WERI-Rb-1 (cell line): ENCODE data around the gene C4orf33.

Experiments
- DNase-seq: peaks from one replicate; pipeline ENCODE4 v3.0.0-alpha.2; 2020
- H3K27ac ChIP-seq: fragments of 250-450 bp; sonication (Bioruptor Pico); 2 replicates; pipeline ENCODE4 v1.5.1; 2020; ENCODE audit warnings: mild to moderate bottlenecking, moderate library complexity
- H3K27me3 ChIP-seq: fragments of 250-450 bp; sonication (Bioruptor Pico); 2 replicates; pipeline ENCODE4 v1.5.1; 2021; ENCODE audit warnings: mild to moderate bottlenecking, low read depth, moderate library complexity; ENCODE audit not compliant: insufficient read depth, severe bottlenecking
- H3K36me3 ChIP-seq: fragments of 250-450 bp; sonication (Bioruptor Pico); 2 replicates; pipeline ENCODE4 v1.5.1; 2020; ENCODE audit warnings: mild to moderate bottlenecking, moderate library complexity
- H3K4me3 ChIP-seq: 2 replicates; pipeline ENCODE4 v1.5.1; 2011; ENCODE audit warnings: low read depth, mild to moderate bottlenecking, control low read depth, low read length
- H3K9me3 ChIP-seq: fragments of 250-450 bp; sonication (Bioruptor Pico); 2 replicates; pipeline ENCODE4 v1.5.1; 2021; ENCODE audit warnings: mild to moderate bottlenecking, moderate library complexity; ENCODE audit not compliant: severe bottlenecking
- TF ChIP-seq, protein P1 (sequence below): IDR thresholded peaks from 2 replicates; pipeline ENCODE4 v1.5.1; 2011; ENCODE audit warnings: low read depth, mild to moderate bottlenecking, control low read depth, inconsistent platforms, low read length

Gene C4orf33

DNA sequence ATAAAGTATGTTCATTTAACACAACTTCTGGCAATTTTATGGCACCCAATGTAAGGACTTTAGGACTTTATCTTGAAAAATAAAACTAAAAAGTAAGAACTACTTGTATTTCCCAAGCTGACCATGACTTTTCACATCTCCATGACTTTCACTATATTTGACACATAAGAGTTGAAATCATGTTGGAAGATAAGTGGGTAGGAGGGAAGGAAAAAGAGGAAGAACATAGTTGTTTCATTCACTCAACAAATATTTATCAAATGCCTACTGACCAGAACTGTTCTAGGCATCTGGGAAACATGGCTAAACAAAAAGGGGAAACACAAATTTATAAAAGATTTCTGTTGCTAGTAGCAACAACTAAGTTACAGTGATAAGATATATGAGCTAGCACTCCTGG lies 18.6 kb upstream of the C4orf33 start:
- H3K36me3 ChIP-seq: peaks cover 61% of the 10 kb centered on the region
- peaks cover 7% of the 10 kb centered on the region for H3K9me3 ChIP-seq
- TF ChIP-seq, protein P1, sequence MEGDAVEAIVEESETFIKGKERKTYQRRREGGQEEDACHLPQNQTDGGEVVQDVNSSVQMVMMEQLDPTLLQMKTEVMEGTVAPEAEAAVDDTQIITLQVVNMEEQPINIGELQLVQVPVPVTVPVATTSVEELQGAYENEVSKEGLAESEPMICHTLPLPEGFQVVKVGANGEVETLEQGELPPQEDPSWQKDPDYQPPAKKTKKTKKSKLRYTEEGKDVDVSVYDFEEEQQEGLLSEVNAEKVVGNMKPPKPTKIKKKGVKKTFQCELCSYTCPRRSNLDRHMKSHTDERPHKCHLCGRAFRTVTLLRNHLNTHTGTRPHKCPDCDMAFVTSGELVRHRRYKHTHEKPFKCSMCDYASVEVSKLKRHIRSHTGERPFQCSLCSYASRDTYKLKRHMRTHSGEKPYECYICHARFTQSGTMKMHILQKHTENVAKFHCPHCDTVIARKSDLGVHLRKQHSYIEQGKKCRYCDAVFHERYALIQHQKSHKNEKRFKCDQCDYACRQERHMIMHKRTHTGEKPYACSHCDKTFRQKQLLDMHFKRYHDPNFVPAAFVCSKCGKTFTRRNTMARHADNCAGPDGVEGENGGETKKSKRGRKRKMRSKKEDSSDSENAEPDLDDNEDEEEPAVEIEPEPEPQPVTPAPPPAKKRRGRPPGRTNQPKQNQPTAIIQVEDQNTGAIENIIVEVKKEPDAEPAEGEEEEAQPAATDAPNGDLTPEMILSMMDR: no peak
- no peak for DNase-seq
- H3K27ac ChIP-seq: no peak overlapping the region
- no peaks in the 10 kb centered on the region for H3K27me3 ChIP-seq
- no peak overlapping the region for H3K4me3 ChIP-seq

DNA sequence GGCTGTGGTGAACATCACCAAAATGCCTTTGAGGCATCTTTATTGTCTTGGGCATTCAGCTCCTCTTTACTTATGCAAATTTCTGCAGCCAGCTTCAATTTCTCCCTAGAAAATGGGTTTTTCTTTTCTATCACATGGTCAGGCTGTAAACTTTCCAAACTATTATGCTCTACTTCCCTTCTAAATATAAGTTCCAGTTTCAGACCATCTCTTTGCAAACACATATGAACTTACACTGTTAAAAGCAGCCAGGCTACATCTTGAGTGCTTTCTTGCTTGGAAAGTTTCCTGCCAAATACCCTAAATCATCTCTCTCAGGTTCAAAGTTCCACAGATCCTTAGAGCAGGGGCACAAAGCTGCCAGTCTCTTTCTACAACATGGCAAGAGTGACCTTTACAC lies 15.8 kb upstream of the C4orf33 start:
- Histone ChIP-seq H3K36me3 (peaks cover 42% of the 10 kb centered on the region), H3K27ac (no peak overlapping the region), H3K4me3 (no peak overlapping the region), H3K27me3 (no peaks in the 10 kb centered on the region), H3K9me3 (peaks cover 2% of the 10 kb centered on the region)
- no peak for DNase-seq
- TF ChIP-seq, protein P1: no peak

DNA sequence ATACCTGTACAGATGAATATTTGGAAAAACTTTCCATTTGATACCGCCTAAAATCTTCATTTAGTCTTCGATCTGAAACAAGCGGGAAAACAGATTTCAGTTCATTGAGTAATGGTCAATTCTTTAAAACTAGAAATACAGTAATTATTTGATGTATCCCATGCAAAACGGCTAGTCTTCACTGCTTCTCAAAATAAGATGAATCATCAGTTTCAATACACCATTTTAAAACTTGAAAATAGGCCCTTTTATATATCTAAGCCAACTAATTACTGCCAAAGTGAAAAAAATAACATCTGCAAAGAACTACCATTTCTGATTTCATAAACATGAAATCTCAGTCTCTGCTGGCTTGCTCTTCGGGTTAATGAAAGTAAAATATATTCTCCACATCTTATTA lies 13.7 kb upstream of the C4orf33 start:
- peaks cover 7% of the 10 kb centered on the region for H3K9me3 ChIP-seq
- no peak overlapping the region for H3K27ac ChIP-seq
- no peaks in the 10 kb centered on the region for H3K27me3 ChIP-seq
- H3K36me3 ChIP-seq: peaks cover 46% of the 10 kb centered on the region
- H3K4me3 ChIP-seq: no peak overlapping the region
- DNase-seq: no peak
- TF ChIP-seq, protein P1: no peak

DNA sequence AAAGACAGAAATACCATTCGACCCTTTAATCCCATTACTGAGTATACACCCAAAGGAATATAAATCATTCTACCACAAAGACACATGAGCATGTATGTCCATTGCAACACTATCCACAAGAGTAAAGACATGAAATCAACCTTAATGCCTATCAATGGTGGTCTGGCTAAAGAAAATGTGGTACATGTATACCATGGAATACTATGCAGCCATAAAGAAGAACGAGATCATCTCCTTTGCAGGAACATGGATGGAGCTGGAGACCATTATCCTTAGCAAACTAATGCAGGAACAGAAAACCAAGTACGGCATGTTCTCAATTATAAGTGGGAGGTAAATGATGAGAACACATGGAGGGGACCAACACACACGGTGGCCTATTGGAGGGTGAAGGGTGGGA lies 10.5 kb upstream of the C4orf33 start:
- Histone ChIP-seq H3K27me3 (no peaks in the 10 kb centered on the region), H3K27ac (no peak overlapping the region), H3K36me3 (peaks cover 22% of the 10 kb centered on the region), H3K4me3 (no peak overlapping the region), H3K9me3 (peaks cover 5% of the 10 kb centered on the region)
- DNase-seq: no peak
- TF ChIP-seq, protein P1: no peak

DNA sequence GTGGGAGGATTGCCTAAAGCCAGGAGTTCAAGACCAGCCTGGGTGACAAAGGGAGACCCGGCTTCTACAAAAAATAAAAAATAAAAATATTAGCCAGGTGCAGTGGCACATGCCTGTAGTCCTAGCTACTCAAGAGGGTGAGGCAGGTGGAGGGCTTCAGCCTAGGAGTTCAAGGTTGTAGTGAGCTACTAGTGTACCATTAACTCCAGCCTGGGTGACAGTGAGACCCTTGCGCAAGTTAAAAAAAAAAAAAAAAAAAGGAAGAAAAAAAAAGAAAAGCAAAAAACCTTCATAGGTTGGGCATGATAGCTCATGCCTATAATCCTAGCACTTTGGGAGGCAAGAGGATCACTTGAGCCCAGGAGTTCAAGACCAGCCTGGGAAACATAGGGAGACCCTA lies 8.4 kb upstream of the C4orf33 start:
- no peaks in the 10 kb centered on the region for H3K27me3 ChIP-seq
- peaks cover 7% of the 10 kb centered on the region for H3K36me3 ChIP-seq
- TF ChIP-seq, protein P1: no peak

DNA sequence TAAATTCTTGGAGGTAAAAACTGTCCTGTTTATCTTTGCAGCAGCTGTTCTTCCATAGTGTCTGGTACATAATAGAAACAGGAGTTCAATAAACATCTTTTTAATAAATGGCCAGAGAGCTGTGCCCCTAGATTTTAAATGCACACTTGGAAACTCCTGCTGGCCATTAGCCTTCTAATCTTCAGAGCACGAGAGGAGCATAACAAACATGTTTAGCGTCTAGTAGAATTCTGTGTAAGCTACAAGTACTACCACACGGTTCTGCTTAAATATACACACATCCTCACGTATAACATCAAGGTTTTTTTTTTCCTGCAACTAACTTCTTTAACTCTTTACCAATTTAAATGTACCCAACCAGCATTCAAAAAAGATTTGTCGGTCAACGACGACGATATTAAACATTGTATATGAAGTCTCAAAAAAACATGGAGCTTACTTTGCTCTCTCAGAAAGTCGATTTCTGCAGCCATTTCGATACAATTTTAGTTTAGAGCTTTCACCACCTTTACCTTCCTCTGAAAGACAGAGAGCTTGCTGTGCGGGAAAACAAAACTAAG lies 3.2 kb upstream of the C4orf33 start:
- DNase-seq: no peak

More for the DNA sequence above, 8.4 kb upstream of the C4orf33 start:
- peaks cover 5% of the 10 kb centered on the region for H3K9me3 ChIP-seq
- H3K4me3 ChIP-seq: no peak overlapping the region
- H3K27ac ChIP-seq: no peak overlapping the region
- DNase-seq: no peak

More for the DNA sequence above, 3.2 kb upstream of the C4orf33 start:
- no peaks in the 10 kb centered on the region; the same call in 1 of the 2 replicates for H3K36me3 ChIP-seq
- H3K9me3 ChIP-seq: no peaks in the 10 kb centered on the region
- H3K27ac ChIP-seq: peak overlapping the region; percentile 86
- no peaks in the 10 kb centered on the region for H3K27me3 ChIP-seq
- TF ChIP-seq, protein P1: no peak
- peak overlapping the region; percentile 75 for H3K4me3 ChIP-seq
